HepG2 (cell line): Measurements from ENCODE around the gene SLC2A4. TPM values are rescaled to one million over a fixed set of nuclear protein-coding genes. Genes with fewer than 3 reads are reported as not detected.

Experiments used
- FOXK2 ChIP-seq: fragments of 450-650 bp; IDR thresholded peaks from 2 replicates; pipeline ENCODE4 v1.6.1; 2016
- GMEB2 ChIP-seq: IDR thresholded peaks from 2 replicates; pipeline ENCODE4 v1.6.1; 2016; ENCODE audit warnings: missing biosample characterization, missing genetic modification reagents, low read depth
- HCFC1 ChIP-seq: fragments of 150-350 bp; IDR thresholded peaks from 2 replicates; pipeline ENCODE4 v1.6.1; 2014; ENCODE audit warnings: low read depth, low read length
- HNRNPLL ChIP-seq: fragments of 200-400 bp; formaldehyde crosslinking; IDR thresholded peaks from 2 replicates; pipeline ENCODE4 v1.6.1; 2017; ENCODE audit warnings: mild to moderate bottlenecking, low read depth, low read length; ENCODE audit not compliant: poor library complexity, severe bottlenecking
- MEIS1 ChIP-seq: sonication (generic); formaldehyde crosslinking; IDR thresholded peaks from 2 replicates; pipeline ENCODE4 v1.9.0; 2021; ENCODE audit warnings: mild to moderate bottlenecking, missing genetic modification reagents, moderate library complexity, borderline replicate concordance
- NBN ChIP-seq: fragments of 450-650 bp; conservative IDR thresholded peaks from 2 replicates; pipeline ENCODE4 v1.6.1; 2017
- POLR2A ChIP-seq, 2 experiments: IDR thresholded peaks; 2 replicates each; pipeline ENCODE4 v1.6.1; 2011; ENCODE audit warnings: low read depth in 2 of 2, low read length in 2 of 2, mild to moderate bottlenecking in 1 of 2, moderate library complexity in 1 of 2; ENCODE audit not compliant: insufficient read depth in 1 of 2
- SMAD1 ChIP-seq: sonication (generic); formaldehyde crosslinking; IDR thresholded peaks from 2 replicates; pipeline ENCODE4 v1.4.0; 2020; ENCODE audit warnings: missing genetic modification reagents, low read depth, mild to moderate bottlenecking, borderline replicate concordance
- U2AF1 ChIP-seq: fragments of 200-400 bp; formaldehyde crosslinking; optimal IDR thresholded peaks from 2 replicates; pipeline ENCODE3; 2017; ENCODE audit warnings: mild to moderate bottlenecking, low read depth, low read length
- XBP1 ChIP-seq: sonication (generic); formaldehyde crosslinking; IDR thresholded peaks from 2 replicates; pipeline ENCODE4 v1.5.0; 2020; ENCODE audit warnings: missing genetic modification reagents
- ZBED4 ChIP-seq: sonication (generic); formaldehyde crosslinking; IDR thresholded peaks from 2 replicates; pipeline ENCODE4 v1.4.0; 2020; ENCODE audit warnings: missing genetic modification reagents, borderline replicate concordance
- ZIK1 ChIP-seq: sonication (generic); formaldehyde crosslinking; IDR thresholded peaks from 2 replicates; pipeline ENCODE4 v1.5.0; 2020; ENCODE audit warnings: mild to moderate bottlenecking, low read depth, missing genetic modification reagents, borderline replicate concordance
- ZNF318 ChIP-seq: sonication (generic); formaldehyde crosslinking; IDR thresholded peaks from 2 replicates; pipeline ENCODE4 v1.4.0; 2020; ENCODE audit warnings: mild to moderate bottlenecking, missing genetic modification reagents
- ZNF441 ChIP-seq: sonication (generic); formaldehyde crosslinking; IDR thresholded peaks from 2 replicates; pipeline ENCODE4 v1.7.0; 2021; ENCODE audit warnings: missing genetic modification reagents, borderline replicate concordance
- ZNF788 ChIP-seq: sonication (generic); formaldehyde crosslinking; IDR thresholded peaks from 2 replicates; pipeline ENCODE4 v1.5.0; 2020; ENCODE audit warnings: mild to moderate bottlenecking, missing genetic modification reagents, borderline replicate concordance
- polyA plus RNA-seq, 8 experiments: library from polyadenylated mRNA; depleted of rRNA in 3 of 8; stranded (reverse) in 7 of 8; unstranded in 1 of 8; fragments of >200 nt; fragmentation: Illumina TruSeq in 4 of 8; extraction: Trizol in 4 of 8; gene quantifications; 2 replicates each; pipeline versions ENCODE4 v1.2.1 to v1.2.3, GENCODE V29; 2011 to 2016; ENCODE audit warnings: low read depth in 4 of 8, missing spikeins in 1 of 8, mixed read lengths in 1 of 8; ENCODE audit not compliant: insufficient read depth in 1 of 8
- total RNA-seq, 5 experiments: library from RNA; depleted of rRNA; stranded (reverse); fragments of >200 nt; fragmentation: Illumina TruSeq; extraction: Trizol; gene quantifications; 2 replicates each; pipeline ENCODE4 v1.2.3, GENCODE V29; 2016; ENCODE audit warnings: low read depth in 1 of 5

The SLC2A4 gene
- total and polyA plus RNA-seq, 2 of the 13 experiments (the other 11 are each of a cell fraction or from before 2014, with no cell fraction given) = 4.9 to 5.8 TPM

GRCh38 chr17:7251661-7252175 is 29.8 kb upstream of the SLC2A4 start, which contains the start of gene CTDNEP1 (continued):
- no peak for TF ChIP-seq ZNF318 (CRISPR knock-in tag)
- no peak for TF ChIP-seq ZNF788 (CRISPR knock-in tag)
- no peak for TF ChIP-seq GMEB2
- no peak for TF ChIP-seq NBN
- TF ChIP-seq XBP1 (CRISPR knock-in tag) = no peak
- peak; percentile 46; the same call in 1 of the 2 replicates for TF ChIP-seq HCFC1
- TF ChIP-seq HNRNPLL = peak; percentile 83
- TF ChIP-seq ZBED4 (CRISPR knock-in tag) = no peak
- TF ChIP-seq POLR2A (IDR thresholded peaks at IDR 0.05; ENCODE audit: insufficient read depth in 1 of 2, low read depth in 2 of 2, low read length in 2 of 2) = peak; percentile 64 to 78; a peak in 3 of 4 replicates
- TF ChIP-seq ZNF441 (CRISPR knock-in tag) = no peak
- no peak for TF ChIP-seq SMAD1
- TF ChIP-seq ZIK1 (CRISPR knock-in tag) = no peak
- TF ChIP-seq FOXK2 = no peak
- no peak; the same call in 1 of the 2 replicates for TF ChIP-seq MEIS1 (CRISPR knock-in tag)
- no peak for TF ChIP-seq U2AF1
